ENCODE results near the gene MARCHF9.

MARCHF9 gene

DNA sequence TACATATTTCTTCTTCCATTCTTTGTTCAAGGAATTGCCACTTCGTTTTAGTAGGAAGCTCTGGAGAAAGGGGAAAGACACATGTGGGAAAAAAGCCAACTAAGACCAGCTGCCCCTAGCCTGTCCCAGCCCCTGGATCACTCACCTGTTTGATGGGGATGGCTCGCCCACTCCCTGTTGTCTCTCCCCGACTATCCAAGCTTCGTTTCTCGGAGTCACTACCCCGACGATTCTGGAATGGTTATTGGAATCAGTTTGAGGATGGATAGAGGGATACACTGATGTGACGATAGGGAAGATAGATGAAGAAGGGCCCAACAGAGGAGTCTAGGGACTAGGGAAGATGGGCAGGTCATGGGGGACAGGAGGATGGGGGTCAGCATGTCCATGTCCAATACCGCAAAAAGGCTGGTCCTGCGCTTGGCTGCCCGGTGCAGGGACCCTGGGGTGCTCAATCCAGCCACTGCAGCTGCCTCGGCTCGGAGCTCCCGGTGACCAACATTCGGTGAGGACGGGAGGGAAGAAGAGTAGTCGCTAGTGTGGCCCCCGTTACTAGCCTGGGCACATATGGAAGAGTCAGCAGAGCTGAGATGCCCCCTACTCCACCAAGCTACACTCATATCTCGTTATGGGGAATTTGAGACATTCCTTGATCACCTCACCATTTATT, 23.4 kb upstream of the MARCHF9 start:
- no peak for DNase-seq (ENCODE audit: low read depth)
- H3K4me3 ChIP-seq (ENCODE audit: low read depth, low read length), result no peak overlapping the region
- TF ChIP-seq, protein P1, sequence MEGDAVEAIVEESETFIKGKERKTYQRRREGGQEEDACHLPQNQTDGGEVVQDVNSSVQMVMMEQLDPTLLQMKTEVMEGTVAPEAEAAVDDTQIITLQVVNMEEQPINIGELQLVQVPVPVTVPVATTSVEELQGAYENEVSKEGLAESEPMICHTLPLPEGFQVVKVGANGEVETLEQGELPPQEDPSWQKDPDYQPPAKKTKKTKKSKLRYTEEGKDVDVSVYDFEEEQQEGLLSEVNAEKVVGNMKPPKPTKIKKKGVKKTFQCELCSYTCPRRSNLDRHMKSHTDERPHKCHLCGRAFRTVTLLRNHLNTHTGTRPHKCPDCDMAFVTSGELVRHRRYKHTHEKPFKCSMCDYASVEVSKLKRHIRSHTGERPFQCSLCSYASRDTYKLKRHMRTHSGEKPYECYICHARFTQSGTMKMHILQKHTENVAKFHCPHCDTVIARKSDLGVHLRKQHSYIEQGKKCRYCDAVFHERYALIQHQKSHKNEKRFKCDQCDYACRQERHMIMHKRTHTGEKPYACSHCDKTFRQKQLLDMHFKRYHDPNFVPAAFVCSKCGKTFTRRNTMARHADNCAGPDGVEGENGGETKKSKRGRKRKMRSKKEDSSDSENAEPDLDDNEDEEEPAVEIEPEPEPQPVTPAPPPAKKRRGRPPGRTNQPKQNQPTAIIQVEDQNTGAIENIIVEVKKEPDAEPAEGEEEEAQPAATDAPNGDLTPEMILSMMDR (IDR thresholded peaks at IDR 0.05; ENCODE audit: control insufficient read depth, extremely low read depth, insufficient read depth), result no peak

DNA sequence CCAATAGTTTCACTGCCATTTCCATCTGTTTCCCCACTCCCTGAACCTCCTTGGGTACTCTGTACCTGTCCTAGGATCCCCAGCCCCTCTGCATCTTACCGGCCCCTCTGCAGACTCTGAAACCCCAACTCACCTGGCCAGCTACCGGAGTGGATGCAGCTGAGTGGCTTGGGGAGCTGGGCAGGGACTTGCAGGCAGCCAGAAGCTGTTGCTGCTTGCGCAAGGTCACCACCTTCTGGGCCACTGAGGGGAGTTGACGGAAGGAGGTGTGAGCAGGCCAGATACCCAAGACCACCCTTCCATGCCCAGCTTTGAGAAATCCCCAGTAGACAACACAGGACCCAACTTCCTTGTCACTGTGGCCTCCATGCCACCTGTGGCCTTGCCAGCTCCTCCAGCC, 22.6 kb upstream of the MARCHF9 start:
- no peak overlapping the region for H3K4me3 ChIP-seq (ENCODE audit: low read depth, low read length)
- no peak for DNase-seq (ENCODE audit: low read depth)
- TF ChIP-seq, protein P1 (IDR thresholded peaks at IDR 0.05; ENCODE audit: control insufficient read depth, extremely low read depth, insufficient read depth), result no peak

DNA sequence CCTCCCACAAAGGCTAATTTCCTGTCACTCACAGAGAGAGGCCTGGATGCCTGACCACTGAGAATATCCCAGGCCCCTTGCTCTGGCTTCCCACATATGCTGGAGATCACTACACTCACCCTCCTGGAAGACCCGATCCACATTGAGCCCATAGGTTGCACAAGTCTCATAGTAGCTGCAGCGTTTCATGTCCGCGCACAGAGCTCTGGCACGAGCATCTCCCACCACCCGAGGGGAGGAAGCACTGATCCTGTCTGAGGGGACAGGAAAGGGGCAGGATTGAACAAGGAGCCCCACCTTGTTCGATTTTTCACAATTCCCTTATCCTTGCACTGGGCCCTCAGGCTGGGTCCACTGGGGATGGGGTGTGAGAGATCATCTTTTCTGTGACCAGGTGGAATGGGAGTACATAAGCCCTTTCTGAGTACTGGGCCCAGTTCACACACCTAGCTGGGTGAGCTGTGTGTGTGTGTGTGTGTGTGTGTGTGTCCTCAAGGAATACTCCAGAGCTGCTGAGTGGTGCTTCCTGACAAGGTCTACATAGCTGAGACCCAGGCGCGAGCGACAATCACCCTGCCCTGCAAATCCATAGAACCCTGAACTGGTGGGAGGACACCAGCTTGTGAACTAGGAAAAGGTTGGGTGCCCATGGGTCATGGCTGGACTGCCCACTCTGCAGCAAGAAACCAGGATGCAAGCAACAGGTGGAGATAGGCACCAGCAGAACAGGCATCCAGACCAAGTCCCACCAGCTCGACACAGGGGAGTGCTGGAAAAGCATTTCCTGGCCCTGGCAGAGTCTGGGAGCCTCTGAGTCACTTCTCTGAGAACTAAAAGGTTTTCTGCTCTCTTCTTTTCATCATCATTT, 21.9 kb upstream of the MARCHF9 start:
- H3K4me3 ChIP-seq (ENCODE audit: low read depth, low read length), result no peak overlapping the region
- DNase-seq (ENCODE audit: low read depth), result no peak
- TF ChIP-seq, protein P1 (IDR thresholded peaks at IDR 0.05; ENCODE audit: control insufficient read depth, extremely low read depth, insufficient read depth), result no peak

DNA sequence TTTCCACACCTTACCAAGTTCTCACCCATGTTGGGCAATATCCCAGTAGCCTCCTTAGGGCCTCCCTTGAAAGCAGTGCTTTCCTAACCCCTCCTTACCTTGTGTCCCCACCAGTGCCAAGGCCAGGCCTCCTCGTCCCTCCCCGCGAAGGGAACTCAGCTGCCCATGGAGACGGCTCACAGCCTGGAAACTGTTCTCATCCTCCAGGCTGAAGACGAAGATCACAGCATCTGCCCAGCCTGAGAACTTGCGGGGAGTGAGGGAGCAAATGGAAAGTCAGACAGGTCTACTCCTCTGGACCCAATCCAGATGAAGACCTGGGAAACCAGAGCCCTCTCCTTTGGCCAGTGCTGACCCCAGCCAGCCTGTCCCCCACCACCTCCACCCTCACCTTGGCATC, 21.0 kb upstream of the MARCHF9 start:
- no peak for DNase-seq (ENCODE audit: low read depth)

DNA sequence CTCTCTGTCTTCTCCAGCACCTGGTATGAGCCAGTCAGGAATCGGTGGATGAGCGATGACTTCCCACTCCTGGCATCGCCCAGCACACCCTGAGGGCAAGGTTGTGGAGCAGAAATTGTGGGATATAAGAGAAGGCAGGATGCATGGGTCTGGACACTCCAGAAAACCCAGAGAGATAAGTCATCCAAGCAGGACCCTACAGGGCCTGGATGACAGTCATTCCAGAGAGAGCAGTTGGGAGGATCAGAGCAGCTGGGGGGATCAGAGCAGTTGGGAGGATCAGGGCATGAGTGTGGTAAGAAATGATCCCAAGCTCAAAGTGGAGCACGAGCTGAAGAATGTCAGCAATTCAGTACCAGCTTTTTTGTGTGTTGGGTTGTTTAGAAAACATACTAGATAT, 20.3 kb upstream of the MARCHF9 start:
- TF ChIP-seq, protein P1 (IDR thresholded peaks at IDR 0.05; ENCODE audit: control insufficient read depth, extremely low read depth, insufficient read depth), result no peak
- no peak for DNase-seq (ENCODE audit: low read depth)

More for the DNA sequence above, 21.0 kb upstream of the MARCHF9 start:
- H3K4me3 ChIP-seq (ENCODE audit: low read depth, low read length), result no peak overlapping the region
- TF ChIP-seq, protein P1 (IDR thresholded peaks at IDR 0.05; ENCODE audit: control insufficient read depth, extremely low read depth, insufficient read depth), result no peak

DNA sequence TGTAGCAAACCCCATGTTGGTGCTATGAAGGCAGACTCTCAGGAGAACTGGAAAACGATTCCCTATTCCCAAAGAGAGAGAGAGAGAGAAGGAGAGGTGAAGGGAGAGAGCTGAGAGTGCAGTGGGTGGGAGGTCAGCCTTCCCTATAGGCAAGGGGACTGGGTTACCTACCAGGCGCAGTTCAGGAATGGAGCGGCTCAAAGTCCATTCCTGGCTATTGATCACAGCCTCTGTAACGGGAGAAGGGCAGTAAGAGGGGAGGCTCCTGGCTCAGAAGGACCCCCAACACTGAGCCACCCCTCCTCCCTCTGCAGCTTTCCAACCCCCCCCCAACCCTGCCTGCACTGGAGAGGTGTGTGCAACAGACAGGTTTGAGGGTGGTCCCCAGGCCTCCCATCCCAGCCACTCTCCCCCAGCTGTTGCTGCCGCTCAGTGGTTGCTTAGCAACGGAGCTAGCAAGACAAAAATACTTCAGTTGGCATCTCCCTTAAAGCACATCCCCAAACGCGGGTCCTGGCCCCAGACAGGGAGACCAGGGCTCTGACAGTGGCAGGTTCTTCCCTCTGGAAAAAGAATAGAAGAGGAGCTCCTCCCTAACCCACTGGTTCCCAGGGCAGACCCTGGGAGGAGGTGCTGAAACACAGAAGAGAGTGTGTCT, 19.6 kb upstream of the MARCHF9 start:
- no peak overlapping the region for H3K4me3 ChIP-seq (ENCODE audit: low read depth, low read length)
- DNase-seq (ENCODE audit: low read depth), result no peak
- TF ChIP-seq, protein P1 (IDR thresholded peaks at IDR 0.05; ENCODE audit: control insufficient read depth, extremely low read depth, insufficient read depth), result no peak

More for the DNA sequence above, 20.3 kb upstream of the MARCHF9 start:
- no peak overlapping the region for H3K4me3 ChIP-seq (ENCODE audit: low read depth, low read length)

All from LNCaP clone FGC (cell line).